HepG2 (cell line): ENCODE data around the gene CCDC57. TPM values are rescaled to one million over a fixed set of nuclear protein-coding genes. Genes with fewer than 3 reads are reported as not detected.

Experiments
- EHMT2 ChIP-seq: fragments of 200-600 bp; sonication (generic); IDR thresholded peaks from 2 replicates; pipeline ENCODE4 v1.7.0; 2017; ENCODE audit warnings: antibody characterized with exemption, low read depth, low read length, borderline replicate concordance
- HMG20A ChIP-seq: IDR thresholded peaks from 2 replicates; pipeline ENCODE4 v1.6.1; 2016; ENCODE audit warnings: borderline replicate concordance
- MEIS1 ChIP-seq: sonication (generic); formaldehyde crosslinking; IDR thresholded peaks from 2 replicates; pipeline ENCODE4 v1.9.0; 2021; ENCODE audit warnings: mild to moderate bottlenecking, missing genetic modification reagents, moderate library complexity, borderline replicate concordance
- MXI1 ChIP-seq: IDR thresholded peaks from 3 replicates; pipeline ENCODE4 v1.6.1; 2012; ENCODE audit warnings: low read depth, low read length, inconsistent platforms, borderline replicate concordance
- NCOA1 ChIP-seq: sonication (generic); formaldehyde crosslinking; IDR thresholded peaks from 2 replicates; pipeline ENCODE4 v1.9.0; 2021; ENCODE audit warnings: missing genetic modification reagents
- PRMT3 ChIP-seq: sonication (generic); formaldehyde crosslinking; IDR thresholded peaks from 2 replicates; pipeline ENCODE4 v1.8.1; 2022; ENCODE audit warnings: low read depth, mild to moderate bottlenecking, moderate library complexity, missing genetic modification reagents, borderline replicate concordance
- REXO4 ChIP-seq: sonication (generic); formaldehyde crosslinking; IDR thresholded peaks from 2 replicates; pipeline ENCODE4 v1.8.0; 2022; ENCODE audit warnings: missing genetic modification reagents, mild to moderate bottlenecking, borderline replicate concordance
- SP2 ChIP-seq: sonication (generic); formaldehyde crosslinking; IDR thresholded peaks from 2 replicates; pipeline ENCODE4 v1.5.1; 2020; ENCODE audit warnings: mild to moderate bottlenecking, missing genetic modification reagents
- ZKSCAN1 ChIP-seq: fragments of 150-350 bp; IDR thresholded peaks from 2 replicates; pipeline ENCODE4 v1.6.1; 2014; ENCODE audit warnings: low read length
- ZNF335 ChIP-seq: sonication (generic); formaldehyde crosslinking; IDR thresholded peaks from 2 replicates; pipeline ENCODE4 v1.4.0; 2020; ENCODE audit warnings: missing genetic modification reagents
- ZNF780A ChIP-seq: sonication (generic); formaldehyde crosslinking; IDR thresholded peaks from 2 replicates; pipeline ENCODE4 v1.8.0; 2022; ENCODE audit warnings: mild to moderate bottlenecking, missing genetic modification reagents, moderate library complexity
- ZNF788 ChIP-seq: sonication (generic); formaldehyde crosslinking; IDR thresholded peaks from 2 replicates; pipeline ENCODE4 v1.5.0; 2020; ENCODE audit warnings: mild to moderate bottlenecking, missing genetic modification reagents, borderline replicate concordance
- polyA plus RNA-seq, 8 experiments: library from polyadenylated mRNA; depleted of rRNA in 3 of 8; stranded (reverse) in 7 of 8; unstranded in 1 of 8; fragments of >200 nt; fragmentation: Illumina TruSeq in 4 of 8; extraction: Trizol in 4 of 8; gene quantifications; 2 replicates each; pipeline versions ENCODE4 v1.2.1 to v1.2.3, GENCODE V29; 2011 to 2016; ENCODE audit warnings: low read depth in 4 of 8, missing spikeins in 1 of 8, mixed read lengths in 1 of 8; ENCODE audit not compliant: insufficient read depth in 1 of 8
- total RNA-seq, 5 experiments: library from RNA; depleted of rRNA; stranded (reverse); fragments of >200 nt; fragmentation: Illumina TruSeq; extraction: Trizol; gene quantifications; 2 replicates each; pipeline ENCODE4 v1.2.3, GENCODE V29; 2016; ENCODE audit warnings: low read depth in 1 of 5
- TF ChIP-seq, protein P1 (sequence below): sonication (generic); formaldehyde crosslinking; IDR thresholded peaks from 2 replicates; pipeline ENCODE4 v1.5.0; 2020; ENCODE audit warnings: missing genetic modification reagents
- TF ChIP-seq, protein P2 (sequence below): sonication (generic); formaldehyde crosslinking; IDR thresholded peaks from 2 replicates; pipeline ENCODE4 v1.8.0; 2023; ENCODE audit warnings: mild to moderate bottlenecking, missing genetic modification reagents
- TF ChIP-seq, protein P3 (sequence below): sonication (generic); formaldehyde crosslinking; conservative IDR thresholded peaks from 2 replicates; pipeline ENCODE4 v1.4.0; 2020; ENCODE audit warnings: mild to moderate bottlenecking, missing genetic modification reagents, moderate library complexity
- TF ChIP-seq, protein P4 (sequence below): IDR thresholded peaks from 2 replicates; pipeline ENCODE4 v1.6.1; 2016; ENCODE audit warnings: control low read depth
- TF ChIP-seq, protein P5 (sequence below): sonication (generic); formaldehyde crosslinking; IDR thresholded peaks from 2 replicates; pipeline ENCODE4 v1.5.1; 2020; ENCODE audit warnings: missing genetic modification reagents, mild to moderate bottlenecking, borderline replicate concordance
- TF ChIP-seq, protein P6 (sequence below): sonication (generic); formaldehyde crosslinking; conservative IDR thresholded peaks from 2 replicates; pipeline ENCODE4 v1.4.0; 2020; ENCODE audit warnings: missing genetic modification reagents

Gene CCDC57
- total and polyA plus RNA-seq, 2 of the 13 experiments (the other 11 are each of a cell fraction or from before 2014, with no cell fraction given) = 59.3 to 59.9 TPM

DNA sequence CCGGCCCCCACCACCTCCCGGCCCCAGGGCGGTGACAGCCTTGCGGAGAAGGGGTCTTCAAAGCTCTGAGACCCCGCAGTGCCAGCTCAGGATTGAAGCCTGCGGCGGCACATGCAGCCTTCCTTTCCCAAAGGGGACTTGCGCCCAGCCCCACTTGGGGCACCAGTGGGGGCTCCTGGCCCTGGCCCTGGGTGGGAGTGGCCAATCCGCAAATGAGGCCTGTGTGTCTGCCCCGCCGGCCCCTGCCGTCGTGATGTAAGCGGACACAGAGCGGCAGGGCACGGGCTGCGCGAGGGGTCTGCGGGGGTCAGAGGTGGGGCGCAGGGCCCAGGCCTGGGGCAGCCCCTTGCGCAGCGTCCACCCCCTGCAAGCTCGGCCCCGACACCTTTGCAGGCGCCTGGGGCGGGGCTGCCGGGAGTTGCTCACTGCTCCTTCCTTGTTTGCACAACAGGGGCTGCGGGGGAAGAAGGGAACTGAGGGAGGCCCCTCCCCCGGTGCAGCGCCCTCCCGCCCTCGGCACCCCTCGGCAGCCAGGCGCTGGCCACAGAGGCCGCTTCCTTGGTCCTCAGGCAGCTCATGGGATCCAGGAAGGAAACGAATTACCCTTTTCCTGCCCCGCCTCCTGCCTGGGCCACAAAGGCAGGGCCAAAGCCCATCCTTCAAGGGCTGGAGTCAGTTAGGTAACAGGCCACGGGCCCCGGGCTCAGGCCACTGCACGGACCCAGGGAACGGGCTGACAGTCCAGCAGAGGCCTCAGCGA is 19.1 kb upstream of the CCDC57 start (continued):
- TF ChIP-seq MEIS1 (CRISPR knock-in tag) (peak; percentile 69; the same call in 1 of the 2 replicates), ZNF780A (CRISPR knock-in tag) (no peak), ZNF788 (CRISPR knock-in tag) (peak; percentile 89), ZNF335 (no peak), MXI1 (peak; percentile 31; the same call in 1 of the 3 replicates), REXO4 (CRISPR knock-in tag) (no peak), HMG20A (CRISPR knock-in tag) (peak; percentile 61; the same call in 1 of the 2 replicates), NCOA1 (no peak; the same call in 1 of the 2 replicates), PRMT3 (CRISPR knock-in tag) (no peak), ZKSCAN1 (no peak), EHMT2 (no peak), SP2 (CRISPR knock-in tag) (no peak)
- TF ChIP-seq, protein P1, sequence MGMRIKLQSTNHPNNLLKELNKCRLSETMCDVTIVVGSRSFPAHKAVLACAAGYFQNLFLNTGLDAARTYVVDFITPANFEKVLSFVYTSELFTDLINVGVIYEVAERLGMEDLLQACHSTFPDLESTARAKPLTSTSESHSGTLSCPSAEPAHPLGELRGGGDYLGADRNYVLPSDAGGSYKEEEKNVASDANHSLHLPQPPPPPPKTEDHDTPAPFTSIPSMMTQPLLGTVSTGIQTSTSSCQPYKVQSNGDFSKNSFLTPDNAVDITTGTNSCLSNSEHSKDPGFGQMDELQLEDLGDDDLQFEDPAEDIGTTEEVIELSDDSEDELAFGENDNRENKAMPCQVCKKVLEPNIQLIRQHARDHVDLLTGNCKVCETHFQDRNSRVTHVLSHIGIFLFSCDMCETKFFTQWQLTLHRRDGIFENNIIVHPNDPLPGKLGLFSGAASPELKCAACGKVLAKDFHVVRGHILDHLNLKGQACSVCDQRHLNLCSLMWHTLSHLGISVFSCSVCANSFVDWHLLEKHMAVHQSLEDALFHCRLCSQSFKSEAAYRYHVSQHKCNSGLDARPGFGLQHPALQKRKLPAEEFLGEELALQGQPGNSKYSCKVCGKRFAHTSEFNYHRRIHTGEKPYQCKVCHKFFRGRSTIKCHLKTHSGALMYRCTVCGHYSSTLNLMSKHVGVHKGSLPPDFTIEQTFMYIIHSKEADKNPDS (CRISPR knock-in tag) = 0 out of 2 replicates have a peak, but pooled peaks have one; percentile 42
- TF ChIP-seq, protein P2, sequence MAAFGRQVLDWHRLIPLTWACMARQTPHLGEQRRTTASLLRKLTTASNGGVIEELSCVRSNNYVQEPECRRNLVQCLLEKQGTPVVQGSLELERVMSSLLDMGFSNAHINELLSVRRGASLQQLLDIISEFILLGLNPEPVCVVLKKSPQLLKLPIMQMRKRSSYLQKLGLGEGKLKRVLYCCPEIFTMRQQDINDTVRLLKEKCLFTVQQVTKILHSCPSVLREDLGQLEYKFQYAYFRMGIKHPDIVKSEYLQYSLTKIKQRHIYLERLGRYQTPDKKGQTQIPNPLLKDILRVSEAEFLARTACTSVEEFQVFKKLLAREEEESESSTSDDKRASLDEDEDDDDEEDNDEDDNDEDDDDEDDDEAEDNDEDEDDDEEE (CRISPR knock-in tag) = peak; percentile 86
- TF ChIP-seq, protein P3, sequence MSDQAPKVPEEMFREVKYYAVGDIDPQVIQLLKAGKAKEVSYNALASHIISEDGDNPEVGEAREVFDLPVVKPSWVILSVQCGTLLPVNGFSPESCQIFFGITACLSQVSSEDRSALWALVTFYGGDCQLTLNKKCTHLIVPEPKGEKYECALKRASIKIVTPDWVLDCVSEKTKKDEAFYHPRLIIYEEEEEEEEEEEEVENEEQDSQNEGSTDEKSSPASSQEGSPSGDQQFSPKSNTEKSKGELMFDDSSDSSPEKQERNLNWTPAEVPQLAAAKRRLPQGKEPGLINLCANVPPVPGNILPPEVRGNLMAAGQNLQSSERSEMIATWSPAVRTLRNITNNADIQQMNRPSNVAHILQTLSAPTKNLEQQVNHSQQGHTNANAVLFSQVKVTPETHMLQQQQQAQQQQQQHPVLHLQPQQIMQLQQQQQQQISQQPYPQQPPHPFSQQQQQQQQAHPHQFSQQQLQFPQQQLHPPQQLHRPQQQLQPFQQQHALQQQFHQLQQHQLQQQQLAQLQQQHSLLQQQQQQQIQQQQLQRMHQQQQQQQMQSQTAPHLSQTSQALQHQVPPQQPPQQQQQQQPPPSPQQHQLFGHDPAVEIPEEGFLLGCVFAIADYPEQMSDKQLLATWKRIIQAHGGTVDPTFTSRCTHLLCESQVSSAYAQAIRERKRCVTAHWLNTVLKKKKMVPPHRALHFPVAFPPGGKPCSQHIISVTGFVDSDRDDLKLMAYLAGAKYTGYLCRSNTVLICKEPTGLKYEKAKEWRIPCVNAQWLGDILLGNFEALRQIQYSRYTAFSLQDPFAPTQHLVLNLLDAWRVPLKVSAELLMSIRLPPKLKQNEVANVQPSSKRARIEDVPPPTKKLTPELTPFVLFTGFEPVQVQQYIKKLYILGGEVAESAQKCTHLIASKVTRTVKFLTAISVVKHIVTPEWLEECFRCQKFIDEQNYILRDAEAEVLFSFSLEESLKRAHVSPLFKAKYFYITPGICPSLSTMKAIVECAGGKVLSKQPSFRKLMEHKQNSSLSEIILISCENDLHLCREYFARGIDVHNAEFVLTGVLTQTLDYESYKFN (CRISPR knock-in tag) = peak; percentile 88
- TF ChIP-seq, protein P4, sequence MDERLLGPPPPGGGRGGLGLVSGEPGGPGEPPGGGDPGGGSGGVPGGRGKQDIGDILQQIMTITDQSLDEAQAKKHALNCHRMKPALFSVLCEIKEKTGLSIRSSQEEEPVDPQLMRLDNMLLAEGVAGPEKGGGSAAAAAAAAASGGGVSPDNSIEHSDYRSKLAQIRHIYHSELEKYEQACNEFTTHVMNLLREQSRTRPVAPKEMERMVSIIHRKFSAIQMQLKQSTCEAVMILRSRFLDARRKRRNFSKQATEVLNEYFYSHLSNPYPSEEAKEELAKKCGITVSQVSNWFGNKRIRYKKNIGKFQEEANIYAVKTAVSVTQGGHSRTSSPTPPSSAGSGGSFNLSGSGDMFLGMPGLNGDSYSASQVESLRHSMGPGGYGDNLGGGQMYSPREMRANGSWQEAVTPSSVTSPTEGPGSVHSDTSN (CRISPR knock-in tag) = no peak
- TF ChIP-seq, protein P5, sequence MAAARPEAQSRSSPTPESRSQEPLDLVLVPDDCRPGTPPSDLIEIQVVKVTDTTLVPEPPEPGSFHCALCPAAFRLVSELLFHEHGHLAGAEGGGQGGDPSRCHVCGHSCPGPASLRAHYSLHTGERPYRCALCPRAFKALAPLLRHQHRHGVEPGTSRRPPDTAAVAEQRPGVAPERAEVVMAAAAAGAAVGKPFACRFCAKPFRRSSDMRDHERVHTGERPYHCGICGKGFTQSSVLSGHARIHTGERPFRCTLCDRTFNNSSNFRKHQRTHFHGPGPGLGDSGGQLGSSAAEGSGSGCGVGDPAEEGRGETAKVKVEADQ (CRISPR knock-in tag) = no peak
- TF ChIP-seq, protein P6, sequence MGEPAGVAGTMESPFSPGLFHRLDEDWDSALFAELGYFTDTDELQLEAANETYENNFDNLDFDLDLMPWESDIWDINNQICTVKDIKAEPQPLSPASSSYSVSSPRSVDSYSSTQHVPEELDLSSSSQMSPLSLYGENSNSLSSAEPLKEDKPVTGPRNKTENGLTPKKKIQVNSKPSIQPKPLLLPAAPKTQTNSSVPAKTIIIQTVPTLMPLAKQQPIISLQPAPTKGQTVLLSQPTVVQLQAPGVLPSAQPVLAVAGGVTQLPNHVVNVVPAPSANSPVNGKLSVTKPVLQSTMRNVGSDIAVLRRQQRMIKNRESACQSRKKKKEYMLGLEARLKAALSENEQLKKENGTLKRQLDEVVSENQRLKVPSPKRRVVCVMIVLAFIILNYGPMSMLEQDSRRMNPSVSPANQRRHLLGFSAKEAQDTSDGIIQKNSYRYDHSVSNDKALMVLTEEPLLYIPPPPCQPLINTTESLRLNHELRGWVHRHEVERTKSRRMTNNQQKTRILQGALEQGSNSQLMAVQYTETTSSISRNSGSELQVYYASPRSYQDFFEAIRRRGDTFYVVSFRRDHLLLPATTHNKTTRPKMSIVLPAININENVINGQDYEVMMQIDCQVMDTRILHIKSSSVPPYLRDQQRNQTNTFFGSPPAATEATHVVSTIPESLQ (CRISPR knock-in tag) = peak; percentile 27; the same call in 1 of the 2 replicates
